Brain microvascular endothelial cell (primary cell): Measurements from ENCODE around the gene C1orf159.

Experiments used
- DNase-seq: peaks from one replicate; pipeline ENCODE4 v3.0.0-alpha.2; 2020
- H3K27ac ChIP-seq: fragments of 250-450 bp; sonication (Bioruptor Pico); 2 replicates; pipeline ENCODE4 v1.5.1; 2020; ENCODE audit warnings: mild to moderate bottlenecking, moderate library complexity
- H3K27me3 ChIP-seq: fragments of 250-450 bp; sonication (Bioruptor Pico); replicated peaks from 2 replicates; pipeline ENCODE4 v1.5.1; 2020; ENCODE audit warnings: mild to moderate bottlenecking
- H3K36me3 ChIP-seq: fragments of 250-450 bp; sonication (Bioruptor Pico); replicated peaks from 2 replicates; pipeline ENCODE4 v1.5.1; 2020; ENCODE audit warnings: mild to moderate bottlenecking
- H3K4me3 ChIP-seq: 2 replicates; pipeline ENCODE4 v1.5.1; 2011; ENCODE audit warnings: low read depth, mild to moderate bottlenecking, control low read depth, low read length, moderate library complexity
- CTCF ChIP-seq: IDR thresholded peaks from 2 replicates; pipeline ENCODE4 v1.5.1; 2011; ENCODE audit warnings: low read depth, mild to moderate bottlenecking, moderate library complexity, low read length, control low read depth, inconsistent platforms; ENCODE audit errors: missing control alignments
- in situ Hi-C: cut with HindIII; loops from 2 replicates; pipeline ENCODE4 v1.10.0; 2017; ENCODE audit warnings: low sequenced_read_pairs, low pct_ligation_motif_present

The C1orf159 gene

GRCh38 chr1:1085911-1086841 is 29.7 kb downstream of the C1orf159 start:
- no peaks in the 10 kb centered on the region for H3K36me3 ChIP-seq
- no peaks in the 10 kb centered on the region for H3K27me3 ChIP-seq

DNA sequence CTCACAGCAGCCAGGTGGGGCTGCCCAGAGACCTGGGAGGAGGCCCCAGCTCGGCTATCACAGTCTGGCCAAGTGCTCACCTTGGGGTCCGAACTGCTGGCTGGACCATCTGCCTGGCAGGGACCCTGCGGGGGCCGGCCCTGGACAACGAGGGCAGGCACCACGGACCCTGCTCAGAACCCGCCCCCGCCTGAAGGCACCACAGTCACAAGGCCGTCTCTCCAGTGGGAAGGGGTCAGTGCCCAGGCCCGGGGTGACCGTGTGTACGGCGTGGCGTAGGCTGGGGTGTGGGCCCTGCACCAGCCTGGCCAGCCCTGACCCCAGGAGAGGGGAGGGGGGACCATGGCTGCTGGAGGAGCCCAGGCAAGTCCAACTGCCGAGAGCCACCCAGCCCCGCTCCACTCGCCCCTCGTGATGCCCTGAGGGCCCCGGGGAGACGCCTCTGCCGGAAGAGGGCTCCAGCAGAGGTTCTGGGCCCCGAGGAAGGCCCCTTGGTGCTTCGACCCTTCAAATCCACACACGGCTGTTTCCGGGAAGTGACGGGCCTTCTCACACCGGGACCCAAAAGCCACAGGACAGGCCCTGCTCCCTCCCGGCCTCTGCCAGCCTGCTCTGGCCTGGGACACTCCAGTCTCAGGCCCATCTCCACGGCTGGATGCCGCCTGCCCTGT is 30.6 kb downstream of the C1orf159 start:
- Histone ChIP-seq H3K27ac (no peak overlapping the region), H3K36me3 (no peaks in the 10 kb centered on the region), H3K27me3 (no peaks in the 10 kb centered on the region), H3K4me3 (no peak overlapping the region)
- DNase-seq: no peak
- in situ Hi-C loops: no loop called here
- TF ChIP-seq CTCF: no peak

More at GRCh38 chr1:1085911-1086841, 29.7 kb downstream of the C1orf159 start:
- in situ Hi-C loops: no loop called here
- H3K4me3 ChIP-seq: no peak overlapping the region
- TF ChIP-seq CTCF: no peak
- H3K27ac ChIP-seq: no peak overlapping the region
- no peak for DNase-seq

DNA sequence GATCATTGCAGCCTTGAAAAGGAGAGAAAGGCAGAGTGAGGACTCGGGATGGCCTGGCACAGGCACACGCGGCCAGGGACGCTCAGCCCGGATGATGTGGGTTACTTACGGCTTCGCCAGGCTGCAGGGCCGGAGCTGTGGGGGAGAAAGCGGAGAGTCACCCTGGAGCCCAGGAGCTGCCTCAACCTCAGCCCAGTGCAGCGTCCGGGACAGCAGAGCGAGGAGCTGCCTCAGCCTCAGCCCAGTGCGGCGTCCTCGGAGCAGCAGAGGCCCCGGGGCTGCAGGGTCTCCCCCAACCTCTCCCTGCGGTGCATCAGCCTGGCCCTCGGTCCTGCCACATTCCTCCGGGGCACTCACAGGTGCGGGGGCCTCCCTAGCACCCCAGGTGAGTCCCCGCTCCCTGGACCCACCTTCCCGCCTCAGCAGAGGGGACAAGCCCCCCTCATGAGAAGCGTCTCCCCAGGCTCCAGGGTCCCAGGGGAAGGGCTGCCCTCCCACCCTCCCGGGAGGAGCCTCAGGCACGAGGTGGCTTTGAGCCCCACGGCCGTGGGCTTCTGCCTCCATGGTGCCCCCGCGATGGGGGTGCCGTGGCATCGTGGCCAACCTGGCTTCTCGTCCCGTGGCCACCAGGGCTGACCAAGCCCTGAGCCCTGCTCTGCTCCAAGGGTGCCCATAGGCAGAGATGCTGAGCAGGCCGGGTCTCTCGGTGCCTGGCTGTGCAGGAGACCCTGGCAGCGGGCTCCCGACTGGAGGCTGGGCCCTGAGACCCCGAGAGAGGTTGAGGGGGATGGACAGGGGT is 31.3 kb downstream of the C1orf159 start:
- in situ Hi-C loops: no loop called here
- TF ChIP-seq CTCF: no peak
- Histone ChIP-seq H3K27ac (no peak overlapping the region), H3K4me3 (no peak overlapping the region), H3K36me3 (no peaks in the 10 kb centered on the region), H3K27me3 (no peaks in the 10 kb centered on the region)
- no peak for DNase-seq

GRCh38 chr1:1083416-1084371 is 32.2 kb downstream of the C1orf159 start:
- no peak for DNase-seq
- in situ Hi-C loops: no loop called here
- Histone ChIP-seq H3K4me3 (no peak overlapping the region), H3K27ac (no peak overlapping the region), H3K36me3 (no peaks in the 10 kb centered on the region), H3K27me3 (no peaks in the 10 kb centered on the region)
- no peak for TF ChIP-seq CTCF

DNA sequence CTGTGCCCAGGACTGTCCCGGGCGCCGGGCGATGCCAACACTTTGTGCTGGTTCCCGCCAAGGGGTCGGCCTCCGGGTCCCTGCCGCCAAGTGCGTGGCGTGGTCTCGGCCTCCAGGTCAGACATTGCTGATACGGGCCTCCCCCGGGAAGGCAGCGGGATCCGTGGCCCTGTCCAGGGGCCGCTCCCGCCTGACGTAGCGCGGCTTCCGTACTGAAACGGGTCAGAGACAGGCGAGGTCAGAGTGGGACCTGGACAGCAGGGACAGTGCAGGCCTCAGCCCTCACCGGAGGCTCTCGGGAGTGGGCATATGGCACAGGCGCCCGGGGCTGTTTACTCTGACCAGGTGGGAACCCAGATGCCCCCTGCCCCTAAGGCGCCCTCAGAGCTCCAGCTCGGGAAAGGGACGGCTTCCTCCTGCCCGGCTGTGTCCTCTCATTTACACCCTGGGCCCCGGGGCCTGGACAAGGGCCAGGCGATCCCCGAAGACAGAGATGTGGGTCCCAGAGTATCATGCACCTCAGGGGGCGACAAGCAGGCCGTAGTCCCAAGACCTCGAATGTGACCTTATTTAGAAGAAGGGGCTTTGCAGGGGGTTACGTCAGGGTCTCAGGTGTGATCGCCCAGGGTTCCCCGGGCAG is 33.0 kb downstream of the C1orf159 start:
- in situ Hi-C loops: no loop called here
- H3K36me3 ChIP-seq: no peaks in the 10 kb centered on the region
- TF ChIP-seq CTCF: no peak
- DNase-seq: no peak
- no peaks in the 10 kb centered on the region for H3K27me3 ChIP-seq
- H3K27ac ChIP-seq: no peak overlapping the region
- H3K4me3 ChIP-seq: no peak overlapping the region
